H9 (cell line): Measurements from ENCODE around the gene ENPEP. TPM values are rescaled to one million over a fixed set of nuclear protein-coding genes. Genes with fewer than 3 reads are reported as not detected.

Experiments used
- DNase-seq: peaks from one replicate; pipeline ENCODE4 v3.0.0-alpha.2; 2017
- H2AFZ ChIP-seq: one replicate; pipeline ENCODE4 v1.6.1; 2013; ENCODE audit warnings: mild to moderate bottlenecking, low read length, control low read depth, moderate library complexity
- H2AK5ac ChIP-seq: 2 replicates; pipeline ENCODE4 v1.6.1; 2013; ENCODE audit warnings: low read length, control low read depth, mixed read lengths; ENCODE audit not compliant: insufficient read length
- H2BK120ac ChIP-seq: one replicate; pipeline ENCODE4 v1.6.1; 2013; ENCODE audit warnings: low read depth, mild to moderate bottlenecking, low read length, control low read depth, inconsistent platforms; ENCODE audit not compliant: poor library complexity, severe bottlenecking
- H2BK12ac ChIP-seq: 2 replicates; pipeline ENCODE4 v1.6.1; 2013; ENCODE audit warnings: low read length, control low read depth, mixed read lengths, low read depth; ENCODE audit not compliant: insufficient read length
- H2BK15ac ChIP-seq: 2 replicates; pipeline ENCODE4 v1.6.1; 2013; ENCODE audit warnings: low read depth, low read length, control low read depth
- H2BK20ac ChIP-seq: one replicate; pipeline ENCODE4 v1.6.1; 2013; ENCODE audit warnings: low read depth, mild to moderate bottlenecking, low read length, control low read depth, inconsistent platforms; ENCODE audit not compliant: poor library complexity, severe bottlenecking
- H2BK5ac ChIP-seq: 2 replicates; pipeline ENCODE4 v1.6.1; 2013; ENCODE audit warnings: low read length, control low read depth, mixed read lengths; ENCODE audit not compliant: insufficient read length
- H3K14ac ChIP-seq: 2 replicates; pipeline ENCODE4 v1.6.1; 2013; ENCODE audit warnings: low read length, control low read depth; ENCODE audit not compliant: insufficient read depth
- H3K18ac ChIP-seq: 2 replicates; pipeline ENCODE4 v1.6.1; 2013; ENCODE audit warnings: low read depth, mild to moderate bottlenecking, mixed read lengths, low read length, control low read depth; ENCODE audit not compliant: insufficient read length
- H3K23ac ChIP-seq: 2 replicates; pipeline ENCODE4 v1.6.1; 2013; ENCODE audit warnings: low read length, control low read depth, mixed read lengths, low read depth; ENCODE audit not compliant: insufficient read length
- H3K23me2 ChIP-seq: 2 replicates; pipeline ENCODE4 v1.6.1; 2013; ENCODE audit warnings: low read depth, mild to moderate bottlenecking, mixed read lengths, low read length, control low read depth; ENCODE audit not compliant: insufficient read length, poor library complexity, severe bottlenecking
- H3K27ac ChIP-seq: 2 replicates; pipeline ENCODE4 v1.5.1; 2013; ENCODE audit warnings: low read length, control low read depth, mixed read lengths, low read depth; ENCODE audit not compliant: insufficient read length
- H3K27me3 ChIP-seq: 2 replicates; pipeline ENCODE4 v1.6.1; 2013; ENCODE audit warnings: low read length, control low read depth, inconsistent platforms; ENCODE audit not compliant: insufficient read depth
- H3K4ac ChIP-seq: 2 replicates; pipeline ENCODE4 v1.6.1; 2013; ENCODE audit warnings: low read depth, mild to moderate bottlenecking, control low read depth, inconsistent platforms, low read length, moderate library complexity
- H3K4me1 ChIP-seq: 2 replicates; pipeline ENCODE4 v1.6.1; 2013; ENCODE audit warnings: low read length, control low read depth, inconsistent platforms; ENCODE audit not compliant: insufficient read depth
- H3K4me2 ChIP-seq: 2 replicates; pipeline ENCODE4 v1.6.1; 2013; ENCODE audit warnings: low read length, control low read depth, mixed read lengths; ENCODE audit not compliant: insufficient read length, insufficient read depth
- H3K56ac ChIP-seq: 2 replicates; pipeline ENCODE4 v1.6.1; 2013; ENCODE audit warnings: low read depth, mild to moderate bottlenecking, mixed read lengths, low read length, control low read depth; ENCODE audit not compliant: insufficient read length
- H3K79me1 ChIP-seq: 2 replicates; pipeline ENCODE4 v1.6.1; 2013; ENCODE audit warnings: low read depth, mild to moderate bottlenecking, moderate library complexity, low read length, control low read depth, inconsistent platforms; ENCODE audit not compliant: insufficient read depth, poor library complexity, severe bottlenecking
- H3K79me2 ChIP-seq: 2 replicates; pipeline ENCODE4 v1.6.1; 2013; ENCODE audit warnings: low read length, control low read depth, inconsistent platforms; ENCODE audit not compliant: insufficient read depth
- H3K9ac ChIP-seq: 2 replicates; pipeline ENCODE4 v1.6.1; 2013; ENCODE audit warnings: low read length, control low read depth, mixed read lengths; ENCODE audit not compliant: insufficient read length; ENCODE audit errors: extremely low read depth
- H3K9me3 ChIP-seq: one replicate; pipeline ENCODE4 v1.6.1; 2013; ENCODE audit warnings: low read depth, low read length, inconsistent platforms; ENCODE audit not compliant: control insufficient read depth
- H3T11ph ChIP-seq: one replicate; pipeline ENCODE4 v1.6.1; 2013; ENCODE audit warnings: mild to moderate bottlenecking, low read length, control low read depth, inconsistent platforms
- H4K20me1 ChIP-seq: one replicate; pipeline ENCODE4 v1.6.1; 2013; ENCODE audit not compliant: control insufficient read depth, insufficient read length, insufficient read depth
- H4K5ac ChIP-seq: 2 replicates; pipeline ENCODE4 v1.6.1; 2013; ENCODE audit warnings: low read depth, mild to moderate bottlenecking, mixed read lengths, low read length, control low read depth; ENCODE audit not compliant: insufficient read length
- H4K8ac ChIP-seq: replicated peaks from 2 replicates; pipeline ENCODE4 v1.6.1; 2013; ENCODE audit warnings: low read length, control low read depth, mixed read lengths, low read depth; ENCODE audit not compliant: insufficient read length
- H4K91ac ChIP-seq: 2 replicates; pipeline ENCODE4 v1.6.1; 2013; ENCODE audit warnings: low read depth, mild to moderate bottlenecking, moderate library complexity, mixed read lengths, low read length, control low read depth; ENCODE audit not compliant: insufficient read length
- H3K27ac Mint-ChIP-seq, 3 experiments: 2 replicates in 2 of 3; 3 replicates in 1 of 3; pipeline ENCODE4 v1.8.0; 2020 to 2021; ENCODE audit warnings: mixed read lengths in 3 of 3, mild to moderate bottlenecking in 1 of 3, moderate library complexity in 1 of 3
- H3K27me3 Mint-ChIP-seq: 2 replicates; pipeline ENCODE4 v1.8.0; 2021; ENCODE audit warnings: low read depth, mild to moderate bottlenecking, moderate library complexity, mixed read lengths
- H3K36me3 Mint-ChIP-seq, 3 experiments: 2 replicates in 2 of 3; 3 replicates in 1 of 3; pipeline ENCODE4 v1.8.0; 2020 to 2021; ENCODE audit warnings: low read depth in 3 of 3, mixed read lengths in 3 of 3; ENCODE audit not compliant: insufficient read depth in 1 of 3
- H3K4me1 Mint-ChIP-seq, 2 experiments: 2 replicates each; pipeline ENCODE4 v1.8.0; 2020; ENCODE audit warnings: mixed read lengths in 2 of 2
- H3K4me3 Mint-ChIP-seq, 2 experiments: 2 replicates in 1 of 2; 3 replicates in 1 of 2; pipeline ENCODE4 v1.8.0; 2020 to 2021; ENCODE audit warnings: mild to moderate bottlenecking in 2 of 2, mixed read lengths in 2 of 2, moderate library complexity in 1 of 2
- H3K9me3 Mint-ChIP-seq, 2 experiments: 2 replicates in 1 of 2; 3 replicates in 1 of 2; pipeline ENCODE4 v1.8.0; 2020; ENCODE audit warnings: mild to moderate bottlenecking in 2 of 2, mixed read lengths in 2 of 2, moderate library complexity in 1 of 2
- WGBS: extraction: QIAGEN DNeasy Blood & Tissue Kit; methylation state at CpG from one replicate; pipeline ENCODE4 v1.1.7; 2013; ENCODE audit warnings: missing lambda C conversion rate, low lambda C conversion rate, mixed read lengths; ENCODE audit not compliant: insufficient read length; ENCODE audit errors: extremely low coverage; 5-methylcytosine and 5-hydroxymethylcytosine counted together
- total RNA-seq: library from RNA; stranded (reverse); gene quantifications from 2 replicates; pipeline ENCODE4 v1.2.1, GENCODE V29; 2021
- TF ChIP-seq, protein P1 (sequence below): fragments of 200-600 bp; sonication (generic); conservative IDR thresholded peaks from 3 replicates; pipeline ENCODE4 v1.8.0; 2021; ENCODE audit warnings: antibody characterized with exemption, mild to moderate bottlenecking

ENPEP gene
- total RNA-seq, 1 experiment from 2014 or later, result 0.44 TPM

DNA sequence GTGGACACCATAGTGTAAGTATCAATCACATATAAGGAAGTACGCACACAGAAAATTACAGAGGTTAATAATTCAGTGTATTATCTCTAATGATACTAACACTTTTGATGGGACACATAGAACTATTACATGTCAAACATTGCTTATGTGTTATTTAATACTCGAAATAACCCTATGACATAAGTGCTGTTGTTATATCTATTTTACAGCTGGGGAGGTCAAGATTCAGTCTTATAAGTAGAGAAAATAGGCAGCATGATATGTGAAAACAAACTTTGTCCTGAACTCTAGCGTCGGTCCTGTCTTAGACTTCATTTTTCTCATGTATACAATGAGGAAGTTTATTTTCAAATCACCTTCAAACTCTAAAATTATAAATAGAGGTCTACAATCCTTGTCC, 23.2 kb downstream of the ENPEP start:
- Histone ChIP-seq H2BK120ac (no peak overlapping the region), H2BK15ac (no peak overlapping the region), H3K79me1 (no peaks in the 10 kb centered on the region), H2AK5ac (no peak overlapping the region), H4K8ac (no peak overlapping the region), H3K27ac (no peak overlapping the region), H4K20me1 (no peaks in the 10 kb centered on the region), H2AFZ (no peak overlapping the region), H4K91ac (no peak overlapping the region), H3K14ac (no peak overlapping the region), H3T11ph (no peak overlapping the region), H3K23me2 (no peaks in the 10 kb centered on the region), H3K23ac (no peak overlapping the region), H3K79me2 (no peaks in the 10 kb centered on the region), H2BK12ac (no peak overlapping the region), H3K27me3 (no peaks in the 10 kb centered on the region), H3K9ac (no peak overlapping the region), H2BK5ac (no peak overlapping the region), H4K5ac (no peak overlapping the region), H3K4me1 (no peaks in the 10 kb centered on the region), H3K4ac (no peak overlapping the region), H2BK20ac (no peak overlapping the region), H3K9me3 (no peaks in the 10 kb centered on the region), H3K4me2 (no peak overlapping the region), H3K56ac (no peak overlapping the region), H3K18ac (no peak overlapping the region)
- Mint-ChIP-seq H3K27ac (no peak overlapping the region), H3K4me3 (no peak overlapping the region), H3K36me3 (peaks cover 0 to 1% (median 0%) of the 10 kb centered on the region in 3 experiments; a peak in 3 of 7 replicates), H3K4me1 (peaks cover 6 to 16% of the 10 kb centered on the region in 2 experiments; a peak in 3 of 4 replicates), H3K9me3 (peaks cover 3% of the 10 kb centered on the region in 2 experiments; a peak in 2 of 5 replicates), H3K27me3 (no peaks in the 10 kb centered on the region; the same call in 1 of the 2 replicates)
- no peak for DNase-seq
- TF ChIP-seq, protein P1, sequence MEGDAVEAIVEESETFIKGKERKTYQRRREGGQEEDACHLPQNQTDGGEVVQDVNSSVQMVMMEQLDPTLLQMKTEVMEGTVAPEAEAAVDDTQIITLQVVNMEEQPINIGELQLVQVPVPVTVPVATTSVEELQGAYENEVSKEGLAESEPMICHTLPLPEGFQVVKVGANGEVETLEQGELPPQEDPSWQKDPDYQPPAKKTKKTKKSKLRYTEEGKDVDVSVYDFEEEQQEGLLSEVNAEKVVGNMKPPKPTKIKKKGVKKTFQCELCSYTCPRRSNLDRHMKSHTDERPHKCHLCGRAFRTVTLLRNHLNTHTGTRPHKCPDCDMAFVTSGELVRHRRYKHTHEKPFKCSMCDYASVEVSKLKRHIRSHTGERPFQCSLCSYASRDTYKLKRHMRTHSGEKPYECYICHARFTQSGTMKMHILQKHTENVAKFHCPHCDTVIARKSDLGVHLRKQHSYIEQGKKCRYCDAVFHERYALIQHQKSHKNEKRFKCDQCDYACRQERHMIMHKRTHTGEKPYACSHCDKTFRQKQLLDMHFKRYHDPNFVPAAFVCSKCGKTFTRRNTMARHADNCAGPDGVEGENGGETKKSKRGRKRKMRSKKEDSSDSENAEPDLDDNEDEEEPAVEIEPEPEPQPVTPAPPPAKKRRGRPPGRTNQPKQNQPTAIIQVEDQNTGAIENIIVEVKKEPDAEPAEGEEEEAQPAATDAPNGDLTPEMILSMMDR, result no peak
- WGBS, result no CpG with 5 or more reads among the region's 4 CpGs
